HG03066 (cell line): ENCODE results near the gene MOCOS.

Experiments used
- ATAC-seq: cut with Tn5 transposase; IDR thresholded peaks from one replicate; pipeline ENCODE4 v1.9.1; 2021; ENCODE audit warnings: low read depth; ENCODE audit not compliant: unreplicated experiment

MOCOS gene

GRCh38 chr18:36262971-36263370 lies 75.7 kb downstream of the MOCOS start:
- ATAC-seq, result no peak

DNA sequence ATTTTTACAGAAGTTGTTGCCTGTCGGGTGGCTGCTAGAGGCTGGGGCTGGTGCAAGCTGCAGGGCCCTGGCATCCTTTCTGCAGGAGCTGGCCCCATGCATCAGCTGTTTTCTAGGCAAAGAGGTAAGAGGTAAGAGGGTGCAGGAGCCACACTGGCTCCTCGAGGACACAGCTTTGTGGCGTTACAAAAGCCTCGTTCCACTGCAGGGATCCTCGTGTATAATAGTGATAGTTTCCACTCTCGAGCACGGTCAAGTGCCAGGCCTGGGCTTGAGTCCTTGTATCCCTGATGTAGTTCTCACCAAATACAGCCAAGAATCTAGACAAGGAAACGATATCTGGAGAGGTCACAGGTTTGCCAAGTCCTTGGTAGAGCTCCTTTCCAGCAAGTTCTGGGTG lies 77.0 kb downstream of the MOCOS start:
- no peak for ATAC-seq

- ATAC-seq, result no peak
Measured at GRCh38 chr18:36265015-36265414, 77.7 kb downstream of the MOCOS start.

- no peak for ATAC-seq
Measured at GRCh38 chr18:36269157-36269556, 81.9 kb downstream of the MOCOS start.

DNA sequence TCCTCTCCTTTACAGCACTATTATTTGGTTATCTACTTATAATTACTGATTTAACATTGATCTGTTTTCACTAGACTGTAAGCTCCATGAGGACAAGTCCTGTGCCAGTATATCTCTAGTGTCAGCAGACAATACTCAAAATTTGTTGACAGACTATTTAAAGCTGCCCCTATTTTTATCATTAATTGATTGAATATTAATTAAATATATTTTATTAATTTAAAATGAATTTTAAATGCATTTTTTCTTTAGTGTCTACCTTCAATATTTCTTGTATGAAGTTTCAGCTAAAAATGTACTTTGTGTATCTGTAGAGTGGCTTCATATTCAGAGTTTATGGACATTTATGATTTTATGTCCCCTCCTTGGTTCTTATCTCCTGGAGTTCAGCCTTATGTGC lies 83.9 kb downstream of the MOCOS start:
- ATAC-seq, result no peak

DNA sequence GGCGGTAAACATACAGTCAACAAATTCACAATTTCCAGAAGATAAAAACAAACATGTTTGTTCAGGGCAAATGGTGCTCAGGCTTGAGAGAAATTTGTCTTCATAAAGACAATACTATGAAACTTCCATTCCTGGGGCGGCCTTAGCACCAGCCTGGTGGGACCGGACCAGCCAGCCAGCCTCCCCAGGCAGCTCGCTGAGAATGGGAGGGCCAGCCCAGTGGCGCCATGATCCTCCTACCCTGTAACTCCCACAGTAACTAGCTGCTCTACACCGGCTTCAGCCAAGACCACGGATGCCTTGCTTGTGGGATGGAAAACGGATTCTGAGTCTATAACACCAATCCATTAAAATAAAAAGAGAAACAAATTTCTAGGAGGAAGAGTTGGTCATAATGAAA lies 86.0 kb downstream of the MOCOS start:
- ATAC-seq, result no peak

DNA sequence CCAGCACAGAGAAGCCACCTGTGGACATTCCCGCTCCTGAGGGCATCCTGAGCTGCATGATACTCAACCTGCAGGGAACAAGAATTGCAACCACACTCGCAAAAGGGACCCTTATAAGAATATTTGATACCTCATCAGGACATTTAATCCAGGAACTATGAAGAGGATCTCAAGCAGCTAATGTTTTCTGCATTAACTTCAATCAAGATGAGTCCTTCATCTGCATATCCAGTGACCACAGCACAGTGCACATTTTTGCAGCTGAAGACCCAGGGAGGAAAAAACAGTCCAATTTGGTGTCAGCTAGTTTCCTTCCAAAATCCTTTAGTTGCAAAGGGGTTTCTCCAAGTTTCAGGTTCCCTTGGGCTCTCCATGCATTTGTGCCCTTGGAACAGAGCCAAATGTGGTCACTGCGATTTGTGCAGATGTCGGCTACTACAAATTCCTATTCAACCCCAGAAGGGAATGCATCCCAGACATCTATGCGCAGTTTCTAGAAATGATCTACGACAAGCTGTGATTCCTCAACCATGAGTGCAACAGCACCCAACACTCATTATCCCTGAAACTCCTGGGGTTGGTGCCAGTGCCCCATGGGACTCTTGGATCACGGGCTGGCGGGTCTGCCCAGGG lies 86.9 kb downstream of the MOCOS start:
- no peak for ATAC-seq

GRCh38 chr18:36275561-36275960 lies 88.3 kb downstream of the MOCOS start:
- no peak for ATAC-seq

- no peak for ATAC-seq
Measured at GRCh38 chr18:36279001-36279400, 91.7 kb downstream of the MOCOS start.

DNA sequence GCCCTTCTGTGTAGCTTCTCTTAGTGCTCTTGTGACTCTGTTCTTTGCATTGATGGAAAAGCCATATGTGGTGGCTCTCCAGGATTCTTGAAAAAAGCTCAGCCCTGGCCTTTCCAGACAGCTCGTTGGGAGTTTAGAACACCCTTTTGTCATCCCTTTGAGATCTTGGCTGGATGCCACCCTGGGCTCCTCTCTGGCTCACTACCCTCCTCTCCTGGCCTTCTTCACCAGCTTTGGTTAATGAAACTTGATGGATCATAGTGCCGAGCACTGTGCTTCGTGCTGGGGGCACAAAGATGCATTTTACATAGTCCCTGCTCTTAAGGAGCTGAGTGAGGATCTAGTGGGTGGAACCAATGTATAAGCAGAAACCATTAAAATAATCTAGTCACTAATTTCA lies 94.6 kb downstream of the MOCOS start:
- no peak for ATAC-seq

- no peak for ATAC-seq
Measured at GRCh38 chr18:36283448-36283847, 96.2 kb downstream of the MOCOS start.

DNA sequence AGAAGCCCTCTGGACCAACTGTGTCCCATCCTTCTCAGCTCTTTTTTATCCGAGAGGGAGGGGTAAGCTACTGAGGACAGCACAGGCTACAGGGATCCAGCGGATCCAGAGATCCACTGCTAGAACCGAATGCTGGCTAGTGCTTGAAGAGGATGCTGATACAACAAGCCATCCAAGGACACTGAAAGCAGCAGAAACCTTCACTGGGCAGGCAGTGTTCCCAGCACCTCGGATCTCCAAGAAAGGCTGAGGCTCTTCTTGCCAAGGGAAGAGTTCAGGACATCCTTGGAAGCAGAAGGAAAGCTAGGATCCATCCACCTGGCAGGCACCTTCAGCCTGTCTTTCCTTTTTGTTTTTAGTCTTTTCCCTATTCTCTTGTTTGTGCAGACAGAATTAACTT lies 97.0 kb downstream of the MOCOS start:
- no peak for ATAC-seq

DNA sequence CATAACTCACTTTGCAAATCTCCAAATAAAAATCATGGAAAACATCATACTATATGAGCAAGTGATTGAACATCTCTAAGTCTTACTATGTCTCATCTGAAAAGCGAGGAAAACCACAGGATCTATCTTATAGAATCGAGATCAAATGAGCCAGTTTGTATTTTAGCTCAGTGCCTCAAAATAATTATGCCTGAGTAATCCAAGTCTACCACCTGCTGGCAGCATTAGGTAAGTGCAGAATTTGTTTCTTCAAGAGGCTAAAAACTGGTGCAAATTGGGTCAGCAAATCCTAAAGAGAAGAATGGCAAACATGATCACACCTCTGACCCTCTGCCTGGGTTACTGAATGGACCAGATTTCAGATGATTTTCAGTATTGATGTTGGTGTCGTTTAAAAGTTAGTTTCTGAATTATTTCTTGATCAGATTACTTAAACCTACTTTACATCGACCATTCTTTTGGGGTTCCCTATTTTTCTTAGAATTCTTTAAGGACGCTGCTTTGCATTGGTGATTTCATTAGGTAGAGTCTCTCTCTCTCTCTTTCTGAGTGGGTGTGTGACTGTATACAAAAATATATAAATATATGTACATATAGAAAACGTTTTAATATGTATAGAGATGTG lies 97.5 kb downstream of the MOCOS start:
- no peak for ATAC-seq

GRCh38 chr18:36287653-36288052 lies 100.4 kb downstream of the MOCOS start:
- ATAC-seq, result no peak

- no peak for ATAC-seq
Measured at GRCh38 chr18:36288689-36289088, 101.4 kb downstream of the MOCOS start.

DNA sequence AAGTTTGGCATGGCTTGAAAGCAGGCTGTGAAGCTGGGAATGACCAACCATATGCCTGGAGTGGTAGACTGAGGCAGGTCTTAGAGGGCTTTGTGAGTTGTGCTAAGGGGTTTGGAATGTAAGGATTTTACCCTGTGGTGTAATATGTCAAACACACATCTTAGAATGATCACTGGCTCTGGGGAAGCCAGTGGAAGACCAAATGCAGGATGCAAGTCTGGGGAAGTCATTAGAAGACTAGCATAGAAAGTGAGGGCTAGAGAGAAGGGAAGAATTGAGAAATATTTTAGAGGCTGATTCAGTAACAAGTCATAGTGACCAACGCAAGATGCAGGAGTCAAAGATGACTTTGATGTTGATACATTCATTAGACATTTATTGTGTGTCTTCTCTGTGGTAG lies 106.7 kb downstream of the MOCOS start:
- no peak for ATAC-seq

GRCh38 chr18:36295214-36295613 lies 107.9 kb downstream of the MOCOS start:
- no peak for ATAC-seq

DNA sequence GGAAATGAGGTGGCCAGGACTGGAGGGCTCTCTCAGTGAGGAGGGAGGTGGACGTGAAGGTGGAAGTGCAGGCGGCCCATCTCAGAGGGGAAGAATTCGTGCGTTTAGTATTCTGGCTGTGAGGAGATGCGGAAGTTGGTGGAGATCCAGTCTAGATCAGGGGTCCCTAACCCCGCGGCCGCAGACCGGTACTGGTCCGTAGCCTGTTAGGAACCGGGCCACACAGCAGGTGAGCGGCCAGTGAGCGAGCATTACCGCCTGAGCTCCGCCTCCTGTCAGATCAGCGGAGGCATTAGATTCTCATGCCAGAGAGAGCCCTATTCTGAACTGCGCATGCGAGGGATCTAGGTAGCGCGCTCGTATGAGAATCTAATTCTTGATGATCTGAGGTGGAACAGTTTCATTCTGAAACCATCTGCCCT lies 108.6 kb downstream of the MOCOS start:
- no peak for ATAC-seq

DNA sequence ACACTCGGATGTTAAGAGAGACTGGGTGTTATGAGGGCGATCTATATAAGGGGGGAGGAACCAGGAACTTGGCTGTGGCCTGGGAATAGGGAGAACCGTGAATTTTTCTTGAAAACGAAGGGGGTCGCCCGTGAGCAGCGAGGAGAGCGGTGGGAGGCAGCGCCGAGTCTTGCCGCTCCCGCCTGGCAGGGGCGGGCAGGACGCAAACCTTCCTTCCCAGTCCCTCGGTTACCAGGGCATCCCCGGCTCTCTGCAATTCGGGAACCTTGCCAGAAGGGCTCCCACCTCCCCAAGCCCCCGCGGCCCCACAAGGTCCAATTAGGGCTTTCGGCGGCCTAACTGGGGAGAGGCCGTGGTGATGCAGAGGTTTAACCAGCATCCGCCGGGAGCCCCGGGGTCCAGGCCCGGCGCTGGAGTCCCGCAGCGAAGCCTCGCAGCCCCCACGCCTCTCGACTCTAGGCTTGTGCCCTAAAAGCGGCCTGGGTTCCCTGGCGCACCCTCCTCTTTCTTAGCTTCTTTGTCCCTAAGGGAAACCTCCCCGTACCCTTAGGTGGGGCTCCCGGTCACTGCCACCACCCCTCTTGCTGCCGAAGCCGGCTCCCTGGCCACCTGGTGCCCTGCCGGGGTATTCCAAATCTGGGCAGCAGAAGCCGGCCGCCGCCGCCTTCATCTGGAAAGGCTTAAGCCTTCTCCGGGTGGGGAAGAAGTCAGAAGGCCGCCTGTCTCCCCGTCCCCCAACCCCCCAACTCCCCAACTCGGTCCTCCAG lies 109.5 kb downstream of the MOCOS start:
- ATAC-seq, result peak; percentile 15

DNA sequence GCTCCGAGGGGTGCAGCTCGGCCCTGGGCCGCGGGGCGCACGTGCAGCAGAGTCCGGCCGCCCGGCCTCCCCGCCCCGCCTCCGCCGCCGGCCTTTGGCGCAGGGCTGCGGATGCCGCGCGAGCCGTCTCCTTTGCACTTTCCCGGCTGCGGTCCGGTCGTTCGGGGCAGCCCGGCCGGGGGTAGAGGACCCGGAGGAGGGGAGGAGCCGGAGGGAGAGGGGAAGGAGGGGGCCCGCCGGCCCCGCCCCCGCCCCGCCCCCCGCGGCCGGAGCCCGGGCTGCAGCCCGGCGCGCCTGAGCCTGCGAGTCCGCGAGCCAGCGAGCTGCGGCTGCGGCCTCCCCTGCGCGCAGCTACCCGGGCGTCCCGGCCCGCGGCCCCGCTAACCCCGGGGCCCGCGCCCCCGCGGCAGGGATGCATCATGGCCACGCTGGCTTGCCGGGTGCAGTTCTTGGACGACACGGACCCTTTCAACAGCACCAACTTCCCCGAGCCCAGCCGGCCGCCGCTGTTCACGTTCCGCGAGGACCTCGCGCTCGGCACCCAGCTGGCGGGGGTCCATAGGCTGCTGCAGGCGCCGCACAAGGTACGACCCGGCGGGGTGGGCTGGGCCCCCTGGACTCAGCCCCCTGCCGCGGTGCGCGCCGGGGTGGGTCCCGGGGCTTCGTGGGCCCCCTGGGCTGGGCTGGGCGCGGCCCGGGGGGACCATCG lies 110.3 kb downstream of the MOCOS start, which contains the start of gene FHOD3:
TSS of gene FHOD3 (plus strand) at position 297 of the 709 bp plus-strand sequence. CDS start at position 420, 123 bp downstream.
- peak; percentile 63 for ATAC-seq

GRCh38 chr18:36298126-36298741 lies 110.9 kb downstream of the MOCOS start:
- ATAC-seq, result peak; percentile 24
